GM12872 (cell line): Measurements from ENCODE around the gene ALDH5A1.

Experiments used
- TF ChIP-seq, protein P1 (sequence below): IDR thresholded peaks from 3 replicates; pipeline ENCODE4 v1.5.1; 2011; ENCODE audit warnings: low read depth, mild to moderate bottlenecking, low read length, moderate library complexity; ENCODE audit not compliant: insufficient read depth

Gene ALDH5A1

DNA sequence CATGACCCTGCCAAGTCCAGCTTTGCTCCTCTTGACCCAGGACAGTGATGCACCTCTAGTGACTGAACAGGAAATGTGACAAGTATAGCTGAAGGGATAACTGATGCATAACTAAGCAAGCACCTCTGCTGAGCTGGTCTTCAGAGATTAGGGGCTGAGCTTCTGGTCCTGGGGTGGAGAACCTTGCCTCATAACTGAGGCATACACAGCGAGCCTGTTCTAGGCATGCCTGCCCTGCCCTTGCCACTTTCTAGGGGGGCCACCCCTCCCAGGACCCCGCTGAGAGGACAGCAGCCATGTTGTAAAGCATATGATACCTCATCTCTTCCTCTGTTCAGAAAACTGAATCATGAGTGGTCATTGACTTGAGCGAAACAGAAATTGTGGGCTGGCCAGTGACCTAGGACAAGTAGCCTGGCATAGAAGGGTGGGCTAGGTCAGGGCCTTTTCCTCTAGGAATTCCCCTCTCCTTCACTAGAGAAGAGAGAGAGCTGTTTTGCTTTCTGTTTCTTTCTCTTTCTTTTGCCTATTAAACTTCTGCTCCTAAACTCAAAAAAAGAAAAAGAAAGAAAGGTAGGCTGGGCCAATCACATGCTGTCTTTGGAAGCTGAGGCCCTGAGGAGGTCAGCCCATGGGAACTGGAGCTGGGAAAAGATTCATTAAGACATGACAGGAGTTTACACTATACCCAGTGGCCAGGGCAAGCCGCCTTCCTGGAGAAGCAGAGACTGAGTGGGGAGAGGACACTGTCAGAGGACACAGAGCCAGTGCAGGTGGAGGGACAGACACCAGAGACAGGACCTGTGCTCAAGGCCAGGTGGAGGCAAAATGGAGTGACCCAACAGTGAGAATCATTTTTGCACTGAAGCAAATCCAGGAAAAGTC lies 23.1 kb downstream of the ALDH5A1 start:
- TF ChIP-seq, protein P1, sequence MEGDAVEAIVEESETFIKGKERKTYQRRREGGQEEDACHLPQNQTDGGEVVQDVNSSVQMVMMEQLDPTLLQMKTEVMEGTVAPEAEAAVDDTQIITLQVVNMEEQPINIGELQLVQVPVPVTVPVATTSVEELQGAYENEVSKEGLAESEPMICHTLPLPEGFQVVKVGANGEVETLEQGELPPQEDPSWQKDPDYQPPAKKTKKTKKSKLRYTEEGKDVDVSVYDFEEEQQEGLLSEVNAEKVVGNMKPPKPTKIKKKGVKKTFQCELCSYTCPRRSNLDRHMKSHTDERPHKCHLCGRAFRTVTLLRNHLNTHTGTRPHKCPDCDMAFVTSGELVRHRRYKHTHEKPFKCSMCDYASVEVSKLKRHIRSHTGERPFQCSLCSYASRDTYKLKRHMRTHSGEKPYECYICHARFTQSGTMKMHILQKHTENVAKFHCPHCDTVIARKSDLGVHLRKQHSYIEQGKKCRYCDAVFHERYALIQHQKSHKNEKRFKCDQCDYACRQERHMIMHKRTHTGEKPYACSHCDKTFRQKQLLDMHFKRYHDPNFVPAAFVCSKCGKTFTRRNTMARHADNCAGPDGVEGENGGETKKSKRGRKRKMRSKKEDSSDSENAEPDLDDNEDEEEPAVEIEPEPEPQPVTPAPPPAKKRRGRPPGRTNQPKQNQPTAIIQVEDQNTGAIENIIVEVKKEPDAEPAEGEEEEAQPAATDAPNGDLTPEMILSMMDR: no peak

DNA sequence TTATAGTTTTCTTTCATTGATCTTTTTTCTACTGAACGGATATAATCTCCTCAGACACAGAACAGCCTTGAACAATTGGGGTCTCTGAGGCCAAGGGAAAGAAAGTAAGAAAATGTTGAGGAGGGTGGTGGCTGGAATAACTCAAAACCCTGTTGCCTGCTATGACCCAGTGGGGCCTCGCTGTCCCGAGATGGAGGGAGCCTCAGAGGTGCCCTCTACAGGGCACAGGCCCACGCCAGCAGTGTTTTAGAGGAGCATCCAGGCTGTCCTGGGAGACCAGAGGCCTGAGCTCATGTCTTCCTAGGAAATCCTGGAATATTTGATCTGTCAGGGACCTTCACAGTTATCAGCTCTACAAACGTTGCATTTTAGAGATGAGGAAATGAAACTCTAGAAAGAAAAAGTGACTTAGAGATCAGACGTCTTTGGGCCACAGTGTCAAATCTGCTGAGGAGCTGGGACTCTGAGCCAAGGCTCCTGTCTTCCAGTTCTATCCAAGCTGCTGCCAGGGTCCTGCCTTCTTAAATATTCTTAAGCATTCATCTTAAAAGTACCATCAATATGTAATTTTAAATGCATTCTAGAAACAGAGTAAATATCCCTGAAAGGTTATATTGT lies 26.3 kb downstream of the ALDH5A1 start:
- TF ChIP-seq, protein P1: peak; percentile 88

DNA sequence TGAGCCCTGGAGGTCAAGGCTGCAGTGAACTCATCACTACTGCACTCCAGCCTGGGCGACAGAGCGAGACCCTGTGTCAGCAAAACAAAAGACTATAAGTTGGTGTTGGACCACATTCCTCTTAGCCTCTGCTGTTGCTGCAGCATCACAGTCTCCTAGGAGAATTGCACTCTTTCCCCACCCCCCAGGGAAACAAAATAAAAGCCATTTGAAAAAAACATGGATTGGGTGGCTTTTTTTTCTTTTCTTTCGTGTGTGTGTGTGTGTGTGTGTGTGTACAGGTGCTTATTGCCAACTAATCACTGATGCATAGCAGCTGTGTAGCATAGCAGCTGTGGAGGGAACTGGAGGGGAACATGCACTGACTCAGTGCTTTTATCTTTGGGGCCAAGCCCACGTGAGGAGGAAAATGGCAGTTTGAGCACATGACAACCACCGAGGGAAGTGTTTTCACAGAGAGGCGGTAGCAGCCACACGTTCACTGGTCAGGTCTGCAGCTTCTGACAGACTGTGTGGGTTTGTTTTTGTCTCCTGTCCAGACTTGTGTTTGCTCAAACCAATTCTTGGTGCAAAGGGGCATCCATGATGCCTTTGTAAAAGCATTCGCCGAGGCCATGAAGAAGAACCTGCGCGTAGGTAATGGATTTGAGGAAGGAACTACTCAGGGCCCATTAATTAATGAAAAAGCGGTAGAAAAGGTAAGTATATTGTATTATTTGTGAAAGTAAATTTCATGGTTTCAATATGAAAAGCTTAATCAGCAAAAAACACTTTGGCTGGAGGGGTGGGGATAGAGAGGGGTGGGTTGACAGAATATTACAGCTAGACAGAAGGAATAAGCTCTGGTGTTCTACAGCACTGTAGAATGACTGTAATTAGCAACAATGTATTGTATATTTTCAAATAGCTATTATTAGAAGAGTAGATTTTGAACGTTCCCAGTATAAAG lies 27.7 kb downstream of the ALDH5A1 start:
- TF ChIP-seq, protein P1: no peak

DNA sequence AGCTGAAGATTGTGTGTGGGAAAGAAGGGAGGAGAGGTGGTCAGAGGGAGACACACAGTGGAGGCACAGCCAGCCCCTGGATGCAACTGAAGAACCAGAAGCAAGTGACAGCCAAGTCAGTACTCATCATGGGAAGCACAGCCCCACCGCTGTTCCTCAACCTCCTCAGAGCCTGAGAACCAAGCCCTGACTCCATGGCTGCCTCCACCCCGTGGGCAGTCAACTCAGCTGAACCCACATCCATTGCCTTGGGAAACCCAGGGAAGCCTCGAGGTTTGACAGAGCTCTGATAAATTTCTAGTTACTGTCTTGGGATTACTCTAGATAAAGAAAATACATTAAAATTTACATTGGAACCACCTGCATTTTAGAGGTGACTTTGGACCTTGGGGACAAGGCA lies 29.6 kb downstream of the ALDH5A1 start:
- TF ChIP-seq, protein P1: no peak

DNA sequence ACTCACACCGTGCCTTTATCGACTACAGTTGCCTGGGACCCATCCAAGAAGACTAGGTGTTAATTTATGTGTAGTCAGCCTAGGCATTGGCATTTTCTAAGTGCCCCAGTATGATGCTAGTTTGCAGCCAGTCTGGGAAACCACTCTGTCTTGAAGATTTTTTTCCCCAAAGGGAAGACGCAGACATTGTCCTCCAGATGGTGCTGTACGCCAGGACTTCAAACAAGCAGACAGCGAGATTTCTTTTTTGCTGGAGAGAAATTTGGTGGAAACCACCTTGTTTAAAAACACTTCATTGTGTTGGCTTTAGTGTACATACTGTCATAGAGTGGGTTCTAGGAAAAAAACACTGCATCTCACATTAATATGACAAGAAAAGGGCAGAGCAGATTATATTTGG lies 30.0 kb downstream of the ALDH5A1 start:
- TF ChIP-seq, protein P1: peak; percentile 70

DNA sequence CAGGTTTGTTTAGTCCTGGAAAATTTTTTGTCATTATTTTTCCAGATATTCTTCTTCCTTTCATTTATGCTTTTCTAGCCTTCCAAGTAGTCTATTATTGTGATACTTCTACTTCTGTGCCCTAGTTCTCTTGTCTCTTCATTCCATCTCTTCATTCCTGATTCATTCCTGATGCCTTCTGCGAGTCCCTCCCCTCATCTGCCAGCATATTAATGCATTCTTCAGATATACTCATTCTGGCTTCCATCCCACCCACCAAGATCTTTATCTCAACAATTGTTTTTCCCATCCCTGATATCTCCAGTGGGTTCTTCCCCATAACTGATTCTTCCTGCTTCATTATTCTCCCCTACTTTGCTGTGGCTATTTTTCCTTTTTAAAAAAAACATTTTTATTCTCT lies 35.2 kb downstream of the ALDH5A1 start:
- TF ChIP-seq, protein P1: no peak

DNA sequence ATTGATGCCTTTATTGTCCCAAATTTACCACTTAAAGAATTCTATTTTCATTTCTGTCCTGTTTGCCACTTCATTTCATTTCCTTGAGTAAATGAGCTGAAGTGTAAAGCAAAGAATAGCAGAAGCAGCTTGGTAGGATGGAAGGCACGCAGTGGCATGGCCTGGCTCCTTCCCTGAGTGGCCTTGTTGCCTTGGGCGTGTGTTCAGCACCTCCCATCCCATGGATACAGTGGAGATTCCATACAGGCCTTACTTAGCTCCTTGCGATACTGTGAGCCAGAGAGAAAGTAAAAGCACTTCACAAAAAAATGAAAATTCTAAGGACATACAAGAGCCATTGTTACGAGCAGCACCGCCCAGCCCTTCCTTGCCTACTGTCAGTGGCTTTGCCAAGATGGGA lies 39.6 kb downstream of the ALDH5A1 start:
- TF ChIP-seq, protein P1: no peak
